D721Med (cell line): Measurements from ENCODE around the gene KCND3.
"Not testable (repeated sequence)": the region's sequence is repeated elsewhere in the genome, so short reads cannot be mapped to it uniquely, and the experiment has no call there.

ENCODE experiments used
- DNase-seq: peaks from one replicate; pipeline ENCODE4 v3.0.0; 2011; ENCODE audit warnings: low spot score; ENCODE audit not compliant: insufficient read length
- FAIRE-seq: peaks from 2 replicates; lab custom pipeline; 2011; peaks lifted over from hg19 to GRCh38; lab: Jason Lieb, UNC
- TF ChIP-seq, protein P1 (sequence below): IDR thresholded peaks from 2 replicates; pipeline ENCODE4 v1.5.1; 2012; ENCODE audit warnings: mild to moderate bottlenecking, control low read depth; ENCODE audit not compliant: insufficient read depth; ENCODE audit errors: missing control alignments

The KCND3 gene

DNA sequence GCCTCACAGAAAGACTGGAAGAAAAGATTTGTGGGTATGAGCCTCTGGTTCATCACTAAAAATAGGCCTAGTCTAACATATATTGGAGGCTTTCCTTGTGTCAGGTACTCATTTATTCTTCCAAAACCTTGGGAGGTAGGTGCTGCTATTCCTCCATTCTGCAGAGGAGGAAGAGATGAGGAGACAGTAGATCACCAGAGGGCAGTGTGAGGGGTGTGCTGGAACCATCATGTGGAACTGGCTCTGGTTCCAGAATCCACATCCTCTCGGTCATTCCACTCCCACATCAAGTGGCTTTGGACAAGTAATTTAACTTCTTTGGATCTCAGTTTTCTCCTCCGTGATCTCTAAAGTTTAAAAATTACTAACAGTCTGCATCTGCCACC, 242.9 kb downstream of the KCND3 start:
- DNase-seq = no peak
- no peak for FAIRE-seq

DNA sequence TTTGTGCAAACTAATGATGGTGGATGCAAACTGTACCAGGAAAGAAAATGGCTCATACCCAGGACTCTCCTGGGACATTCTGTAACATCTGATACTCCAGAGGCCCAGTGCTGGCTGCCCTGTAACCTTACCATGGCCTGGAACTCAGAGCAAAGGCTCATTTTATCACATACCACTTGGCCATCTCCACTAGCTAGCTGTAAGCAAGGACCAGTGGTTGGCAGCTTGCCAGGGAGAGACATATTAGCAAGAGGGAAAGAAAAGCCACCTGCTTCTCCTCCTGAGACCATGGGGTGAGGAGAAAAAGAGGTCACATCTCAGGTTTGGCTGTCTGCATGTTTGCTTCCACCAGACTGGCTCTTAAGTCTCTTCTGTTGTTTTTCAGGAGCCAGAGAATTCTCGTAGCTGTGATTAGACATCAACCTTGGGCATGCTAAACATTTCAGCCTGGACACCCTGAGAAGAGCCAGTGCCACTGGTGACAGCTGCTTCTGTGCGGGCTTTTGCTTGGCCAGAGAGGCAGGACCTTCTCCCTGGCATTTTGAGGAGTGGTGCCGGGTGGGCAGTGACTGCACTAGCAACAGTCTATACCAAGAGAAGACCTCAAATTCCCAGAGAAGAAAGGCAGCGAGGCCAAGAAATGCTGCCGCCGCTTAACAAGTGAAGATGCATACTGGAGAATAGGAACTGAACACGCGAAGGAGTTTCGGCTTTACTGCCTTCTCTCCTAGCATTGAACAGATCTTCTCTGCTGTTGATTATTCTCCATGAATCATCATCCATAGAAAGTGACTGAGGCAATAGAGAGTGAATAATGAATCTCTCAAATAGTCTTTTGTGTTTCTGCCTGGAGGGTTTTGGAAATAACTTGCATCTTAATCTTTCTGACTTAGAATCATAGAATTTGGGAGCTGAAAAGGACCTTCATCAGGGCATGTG, 243.5 kb downstream of the KCND3 start:
- no peak for FAIRE-seq
- no peak for DNase-seq
- TF ChIP-seq, protein P1, sequence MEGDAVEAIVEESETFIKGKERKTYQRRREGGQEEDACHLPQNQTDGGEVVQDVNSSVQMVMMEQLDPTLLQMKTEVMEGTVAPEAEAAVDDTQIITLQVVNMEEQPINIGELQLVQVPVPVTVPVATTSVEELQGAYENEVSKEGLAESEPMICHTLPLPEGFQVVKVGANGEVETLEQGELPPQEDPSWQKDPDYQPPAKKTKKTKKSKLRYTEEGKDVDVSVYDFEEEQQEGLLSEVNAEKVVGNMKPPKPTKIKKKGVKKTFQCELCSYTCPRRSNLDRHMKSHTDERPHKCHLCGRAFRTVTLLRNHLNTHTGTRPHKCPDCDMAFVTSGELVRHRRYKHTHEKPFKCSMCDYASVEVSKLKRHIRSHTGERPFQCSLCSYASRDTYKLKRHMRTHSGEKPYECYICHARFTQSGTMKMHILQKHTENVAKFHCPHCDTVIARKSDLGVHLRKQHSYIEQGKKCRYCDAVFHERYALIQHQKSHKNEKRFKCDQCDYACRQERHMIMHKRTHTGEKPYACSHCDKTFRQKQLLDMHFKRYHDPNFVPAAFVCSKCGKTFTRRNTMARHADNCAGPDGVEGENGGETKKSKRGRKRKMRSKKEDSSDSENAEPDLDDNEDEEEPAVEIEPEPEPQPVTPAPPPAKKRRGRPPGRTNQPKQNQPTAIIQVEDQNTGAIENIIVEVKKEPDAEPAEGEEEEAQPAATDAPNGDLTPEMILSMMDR = no peak

More for the DNA sequence above, 242.9 kb downstream of the KCND3 start:
- TF ChIP-seq, protein P1 = no peak

DNA sequence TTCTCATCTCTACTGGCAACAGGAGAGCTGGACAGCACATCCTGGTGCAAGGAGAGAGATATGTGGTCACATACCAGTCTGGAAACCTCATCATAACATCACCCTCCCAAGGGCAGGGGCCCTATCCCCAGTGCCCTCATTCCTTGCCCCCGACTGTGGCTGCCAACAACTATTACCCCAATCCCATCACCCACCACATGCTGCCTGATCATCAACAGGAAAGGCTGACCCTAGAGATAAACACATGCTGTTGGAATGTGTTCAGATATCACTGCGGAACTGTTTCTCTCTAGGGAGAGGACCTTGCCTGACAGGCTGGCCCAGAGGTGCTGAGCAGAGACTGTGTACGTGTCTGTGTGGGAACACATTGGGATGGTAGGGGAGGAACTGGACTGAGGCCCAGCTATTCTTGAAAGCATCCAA, 245.8 kb downstream of the KCND3 start:
- DNase-seq (no peak), FAIRE-seq (no peak)
- TF ChIP-seq, protein P1 = no peak

GRCh38 chr1:111742938-111743549, 246.4 kb downstream of the KCND3 start:
- TF ChIP-seq, protein P1 = no peak
- DNase-seq (no peak), FAIRE-seq (no peak)

GRCh38 chr1:111742292-111742691, 247.2 kb downstream of the KCND3 start:
- DNase-seq, FAIRE-seq: not testable (repeated sequence)

GRCh38 chr1:111739925-111740765, 249.3 kb downstream of the KCND3 start:
- DNase-seq (no peak), FAIRE-seq (no peak)
- TF ChIP-seq, protein P1 = no peak
